Omental fat pad (tissue), 4 donors: ENCODE measurements around the gene USP54. TPM values are rescaled to one million over a fixed set of nuclear protein-coding genes. Genes with fewer than 3 reads are reported as not detected.

Experiments
- ATAC-seq: fragments of 150-250 bp; one replicate; pipeline ENCODE4 v1.9.1; 2016; ENCODE audit warnings: mild to moderate bottlenecking, moderate library complexity; ENCODE audit not compliant: low FRiP score
- DNase-seq: peaks from one replicate; pipeline ENCODE4 v3.0.0-alpha.2; 2019; ENCODE audit warnings: low spot score
- total RNA-seq, 4 donors: library from RNA; depleted of rRNA; stranded (reverse); fragments of >200 nt; gene quantifications; one replicate each; pipeline ENCODE4 v1.1.0, GENCODE V29; 2016
- TF ChIP-seq, protein P1 (sequence below), 3 donors: fragments of 450-650 bp; IDR thresholded peaks; one replicate each; pipeline ENCODE4 v1.5.1; 2016 to 2017; ENCODE audit warnings: antibody characterized with exemption in 3 of 3, mild to moderate bottlenecking in 3 of 3, moderate library complexity in 2 of 3

USP54 gene, protein sequence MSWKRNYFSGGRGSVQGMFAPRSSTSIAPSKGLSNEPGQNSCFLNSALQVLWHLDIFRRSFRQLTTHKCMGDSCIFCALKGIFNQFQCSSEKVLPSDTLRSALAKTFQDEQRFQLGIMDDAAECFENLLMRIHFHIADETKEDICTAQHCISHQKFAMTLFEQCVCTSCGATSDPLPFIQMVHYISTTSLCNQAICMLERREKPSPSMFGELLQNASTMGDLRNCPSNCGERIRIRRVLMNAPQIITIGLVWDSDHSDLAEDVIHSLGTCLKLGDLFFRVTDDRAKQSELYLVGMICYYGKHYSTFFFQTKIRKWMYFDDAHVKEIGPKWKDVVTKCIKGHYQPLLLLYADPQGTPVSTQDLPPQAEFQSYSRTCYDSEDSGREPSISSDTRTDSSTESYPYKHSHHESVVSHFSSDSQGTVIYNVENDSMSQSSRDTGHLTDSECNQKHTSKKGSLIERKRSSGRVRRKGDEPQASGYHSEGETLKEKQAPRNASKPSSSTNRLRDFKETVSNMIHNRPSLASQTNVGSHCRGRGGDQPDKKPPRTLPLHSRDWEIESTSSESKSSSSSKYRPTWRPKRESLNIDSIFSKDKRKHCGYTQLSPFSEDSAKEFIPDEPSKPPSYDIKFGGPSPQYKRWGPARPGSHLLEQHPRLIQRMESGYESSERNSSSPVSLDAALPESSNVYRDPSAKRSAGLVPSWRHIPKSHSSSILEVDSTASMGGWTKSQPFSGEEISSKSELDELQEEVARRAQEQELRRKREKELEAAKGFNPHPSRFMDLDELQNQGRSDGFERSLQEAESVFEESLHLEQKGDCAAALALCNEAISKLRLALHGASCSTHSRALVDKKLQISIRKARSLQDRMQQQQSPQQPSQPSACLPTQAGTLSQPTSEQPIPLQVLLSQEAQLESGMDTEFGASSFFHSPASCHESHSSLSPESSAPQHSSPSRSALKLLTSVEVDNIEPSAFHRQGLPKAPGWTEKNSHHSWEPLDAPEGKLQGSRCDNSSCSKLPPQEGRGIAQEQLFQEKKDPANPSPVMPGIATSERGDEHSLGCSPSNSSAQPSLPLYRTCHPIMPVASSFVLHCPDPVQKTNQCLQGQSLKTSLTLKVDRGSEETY (N-terminal part only)
- total RNA-seq: 10 to 100 TPM in 3 of 4 donors, 1 to 10 TPM in 1; 9.2 to 28.1 (median 20.2) TPM

DNA sequence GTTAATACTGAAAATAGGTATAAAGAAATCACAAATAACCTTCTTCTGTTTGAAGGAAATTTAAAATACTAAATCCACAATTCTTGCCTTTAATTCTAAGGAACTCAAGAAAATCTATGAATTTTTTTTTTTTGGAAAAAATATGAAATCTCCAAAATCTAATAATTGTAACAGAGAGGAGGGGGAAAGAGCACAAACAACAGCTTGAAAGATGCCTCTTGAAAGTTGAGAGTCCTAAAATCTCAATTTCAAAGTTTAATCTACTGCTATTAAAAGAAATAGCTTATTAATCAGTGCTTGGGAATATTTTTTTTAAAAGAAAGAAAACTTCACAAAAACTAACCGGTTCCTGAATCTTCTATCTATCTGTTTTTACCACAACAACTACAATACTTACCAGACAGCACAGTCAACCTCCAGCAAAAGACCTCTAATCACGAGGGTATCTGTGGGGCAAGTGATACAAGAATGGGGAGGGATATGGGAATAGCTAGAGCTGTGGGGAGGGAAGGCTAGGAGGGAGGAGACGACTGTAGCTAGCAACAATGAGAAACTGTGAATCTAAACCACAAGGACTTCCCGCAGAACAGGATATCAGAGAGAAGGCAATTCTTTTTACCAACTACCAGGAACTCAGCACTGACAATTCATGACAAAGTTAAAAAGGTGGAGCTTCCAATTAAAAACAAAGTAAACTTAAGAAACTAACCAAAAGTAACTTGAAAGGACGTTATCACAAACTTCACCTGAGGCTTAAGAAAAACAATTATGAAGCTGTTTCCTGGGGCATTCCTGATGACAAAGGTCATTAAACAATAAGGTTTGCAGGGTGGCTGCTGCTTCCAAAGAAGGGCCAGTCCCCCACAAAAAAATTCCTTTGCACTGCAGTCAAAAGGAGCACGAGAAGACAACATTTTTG, at the start of gene USP54:
Gene USP54, minus strand, starts transcription at position 462 of the 919 bp plus-strand sequence. CDS start 15,684 bp downstream, outside the sequence.
- DNase-seq (no peak), ATAC-seq (no peak)
- TF ChIP-seq, protein P1, sequence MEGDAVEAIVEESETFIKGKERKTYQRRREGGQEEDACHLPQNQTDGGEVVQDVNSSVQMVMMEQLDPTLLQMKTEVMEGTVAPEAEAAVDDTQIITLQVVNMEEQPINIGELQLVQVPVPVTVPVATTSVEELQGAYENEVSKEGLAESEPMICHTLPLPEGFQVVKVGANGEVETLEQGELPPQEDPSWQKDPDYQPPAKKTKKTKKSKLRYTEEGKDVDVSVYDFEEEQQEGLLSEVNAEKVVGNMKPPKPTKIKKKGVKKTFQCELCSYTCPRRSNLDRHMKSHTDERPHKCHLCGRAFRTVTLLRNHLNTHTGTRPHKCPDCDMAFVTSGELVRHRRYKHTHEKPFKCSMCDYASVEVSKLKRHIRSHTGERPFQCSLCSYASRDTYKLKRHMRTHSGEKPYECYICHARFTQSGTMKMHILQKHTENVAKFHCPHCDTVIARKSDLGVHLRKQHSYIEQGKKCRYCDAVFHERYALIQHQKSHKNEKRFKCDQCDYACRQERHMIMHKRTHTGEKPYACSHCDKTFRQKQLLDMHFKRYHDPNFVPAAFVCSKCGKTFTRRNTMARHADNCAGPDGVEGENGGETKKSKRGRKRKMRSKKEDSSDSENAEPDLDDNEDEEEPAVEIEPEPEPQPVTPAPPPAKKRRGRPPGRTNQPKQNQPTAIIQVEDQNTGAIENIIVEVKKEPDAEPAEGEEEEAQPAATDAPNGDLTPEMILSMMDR (IDR thresholded peaks at IDR 0.05): no peak

DNA sequence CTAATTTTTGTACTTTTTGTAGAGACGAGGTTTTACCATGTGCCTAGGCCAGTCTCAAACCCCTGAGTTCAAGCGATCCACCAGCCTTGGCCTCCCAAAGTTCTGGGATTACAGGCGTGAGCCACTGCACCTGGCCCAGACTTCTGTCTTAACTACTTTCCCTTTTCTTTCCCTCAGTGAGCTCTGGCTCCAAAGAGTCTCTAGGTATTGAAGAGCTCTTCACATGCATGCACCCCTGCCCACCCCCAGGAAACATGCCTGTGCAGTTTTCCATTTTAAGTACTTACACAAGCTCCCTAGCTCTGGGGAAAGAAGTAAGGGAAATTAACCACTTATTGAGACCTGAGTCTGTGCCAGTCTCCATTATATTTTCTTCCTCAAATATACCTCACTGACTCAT, 48.1 kb upstream of the USP54 start:
- no peak for DNase-seq
- TF ChIP-seq, protein P1 (IDR thresholded peaks at IDR 0.05): no peak
- ATAC-seq: no peak

GRCh38 chr10:73635781-73636180, 44.6 kb upstream of the USP54 start:
- ATAC-seq (no peak), DNase-seq (no peak)
- TF ChIP-seq, protein P1 (IDR thresholded peaks at IDR 0.05): no peak

- no peak for DNase-seq
- TF ChIP-seq, protein P1 (IDR thresholded peaks at IDR 0.05): no peak
- ATAC-seq: no peak
These were observed 43.3 kb upstream of the USP54 start for GRCh38 chr10:73634421-73634820.

- ATAC-seq: no peak
- TF ChIP-seq, protein P1 (IDR thresholded peaks at IDR 0.05): no peak
- no peak for DNase-seq
These were observed 38.0 kb upstream of the USP54 start for GRCh38 chr10:73629165-73629564.

- DNase-seq: no peak
- ATAC-seq: no peak
- TF ChIP-seq, protein P1 (IDR thresholded peaks at IDR 0.05): no peak
These were observed 37.3 kb upstream of the USP54 start for GRCh38 chr10:73628405-73628804.
